H1 (cell line): ENCODE data around the gene COL20A1. TPM values are rescaled to one million over a fixed set of nuclear protein-coding genes. Genes with fewer than 3 reads are reported as not detected.

Experiments used
- CTCF ChIA-PET: fragments of 300-600 bp; sonication (Branson Sonifier 250); formaldehyde crosslinking; loops from one replicate; lab custom pipeline; 2021; ENCODE audit not compliant: partially characterized antibody; lab: Charles Lee
- POLR2A ChIA-PET: fragments of 300-600 bp; sonication (Branson Sonifier 250); formaldehyde crosslinking; loops from one replicate; lab custom pipeline; 2021; ENCODE audit warnings: inconsistent platforms; ENCODE audit not compliant: partially characterized antibody; lab: Charles Lee
- DNase-seq, 2 experiments: peaks; one replicate each; pipeline versions ENCODE4 v3.0.0 to v3.0.0-alpha.2; 2010 to 2022; ENCODE audit warnings: low spot score in 2 of 2, low read depth in 1 of 2, mixed read lengths in 1 of 2
- FAIRE-seq: peaks from 2 replicates; lab custom pipeline; 2011; peaks lifted over from hg19 to GRCh38; lab: Jason Lieb, UNC
- H2AFZ ChIP-seq: 2 replicates; pipeline ENCODE4 v1.8.1; 2012; ENCODE audit warnings: low read length, inconsistent platforms
- H2AK5ac ChIP-seq: 2 replicates; pipeline ENCODE4 v1.6.1; 2013; ENCODE audit warnings: low read depth, low read length
- H2BK120ac ChIP-seq: replicated peaks from 2 replicates; pipeline ENCODE3; 2013; ENCODE audit warnings: low read depth, low read length, inconsistent platforms
- H2BK12ac ChIP-seq: 2 replicates; pipeline ENCODE4 v1.6.1; 2013; ENCODE audit warnings: low read depth, low read length
- H2BK15ac ChIP-seq: 2 replicates; pipeline ENCODE4 v1.6.1; 2013; ENCODE audit warnings: low read length
- H2BK20ac ChIP-seq: 2 replicates; pipeline ENCODE4 v1.6.1; 2013; ENCODE audit warnings: low read length
- H2BK5ac ChIP-seq: 2 replicates; pipeline ENCODE4 v1.6.1; 2013; ENCODE audit warnings: low read depth, low read length
- H3K14ac ChIP-seq: 2 replicates; pipeline ENCODE4 v1.6.1; 2013; ENCODE audit warnings: inconsistent platforms; ENCODE audit not compliant: insufficient read length
- H3K18ac ChIP-seq: 2 replicates; pipeline ENCODE4 v1.6.1; 2013; ENCODE audit warnings: low read length; ENCODE audit errors: extremely low read depth
- H3K23ac ChIP-seq: 2 replicates; pipeline ENCODE4 v1.6.1; 2013; ENCODE audit warnings: inconsistent platforms; ENCODE audit not compliant: insufficient read length
- H3K23me2 ChIP-seq: 2 replicates; pipeline ENCODE4 v1.6.1; 2013; ENCODE audit warnings: low read depth, low read length
- H3K27ac ChIP-seq: 2 replicates; pipeline ENCODE4 v1.6.1; 2011; ENCODE audit warnings: low read depth, low read length, inconsistent platforms
- H3K27me3 ChIP-seq, 4 experiments: replicated peaks in 1 of 4; 1 replicate in 1 of 4; 2 replicates in 3 of 4; pipeline versions ENCODE4 v1.6.1 to v1.8.1; 2011 to 2013; ENCODE audit warnings: low read length in 3 of 4, mild to moderate bottlenecking in 3 of 4, inconsistent platforms in 2 of 4, mixed read lengths in 2 of 4, moderate library complexity in 1 of 4; ENCODE audit not compliant: control insufficient read depth in 3 of 4, insufficient read depth in 3 of 4; ENCODE audit errors: extremely low read depth in 1 of 4
- H3K36me3 ChIP-seq, 4 experiments: 2 replicates each; pipeline versions ENCODE4 v1.6.1 to v1.8.1; 2011 to 2013; ENCODE audit warnings: mild to moderate bottlenecking in 4 of 4, low read length in 3 of 4, moderate library complexity in 2 of 4, control low read depth in 1 of 4, inconsistent platforms in 1 of 4; ENCODE audit not compliant: insufficient read depth in 4 of 4, control insufficient read depth in 2 of 4
- H3K4ac ChIP-seq: replicated peaks from 2 replicates; pipeline ENCODE3; 2013; ENCODE audit warnings: low read length, low read depth, mixed read lengths, inconsistent platforms; ENCODE audit not compliant: insufficient read length
- H3K4me1 ChIP-seq, 4 experiments: replicated peaks in 1 of 4; 1 replicate in 1 of 4; 2 replicates in 3 of 4; pipeline versions ENCODE4 v1.6.1 to v1.8.1; 2011 to 2013; ENCODE audit warnings: low read length in 3 of 4, inconsistent platforms in 2 of 4, mixed read lengths in 1 of 4; ENCODE audit not compliant: insufficient read depth in 4 of 4, control insufficient read depth in 3 of 4
- H3K4me2 ChIP-seq, 2 experiments: 2 replicates each; pipeline versions ENCODE4 v1.6.1 to v1.8.1; 2011 to 2013; ENCODE audit warnings: low read depth in 2 of 2, low read length in 2 of 2, control low read depth in 1 of 2, inconsistent platforms in 1 of 2, mild to moderate bottlenecking in 1 of 2; ENCODE audit not compliant: insufficient read depth in 1 of 2
- H3K4me3 ChIP-seq, 4 experiments: fragments of 200-600, 300-600 bp in 1 of 4; sonication (generic), shearing (Covaris generic), sonication (Bioruptor Twin) in 1 of 4; 2 replicates each; pipeline versions ENCODE4 v1.5.1 to v1.8.1; 2011 to 2016; ENCODE audit warnings: low read length in 4 of 4, low read depth in 3 of 4, control low read depth in 2 of 4, inconsistent platforms in 2 of 4, mild to moderate bottlenecking in 2 of 4, mixed read lengths in 1 of 4, moderate library complexity in 1 of 4; ENCODE audit not compliant: insufficient read depth in 2 of 4; ENCODE audit errors: extremely low read depth in 1 of 4
- H3K56ac ChIP-seq: replicated peaks from 2 replicates; pipeline ENCODE3; 2013; ENCODE audit warnings: low read depth, mild to moderate bottlenecking, mixed read lengths, low read length, inconsistent platforms; ENCODE audit not compliant: insufficient read length
- H3K79me1 ChIP-seq: 2 replicates; pipeline ENCODE4 v1.6.1; 2013; ENCODE audit warnings: low read depth, low read length, control low read depth
- H3K79me2 ChIP-seq, 2 experiments: 2 replicates each; pipeline versions ENCODE4 v1.6.1 to v1.8.1; 2012 to 2013; ENCODE audit warnings: low read length in 2 of 2, mild to moderate bottlenecking in 2 of 2, inconsistent platforms in 1 of 2; ENCODE audit not compliant: insufficient read depth in 2 of 2, control insufficient read depth in 1 of 2
- H3K9ac ChIP-seq, 4 experiments: replicated peaks in 1 of 4; 1 replicate in 1 of 4; 2 replicates in 3 of 4; pipeline versions ENCODE4 v1.6.1 to v1.8.1; 2011 to 2013; ENCODE audit warnings: low read depth in 3 of 4, low read length in 3 of 4, control low read depth in 2 of 4, mild to moderate bottlenecking in 2 of 4, moderate library complexity in 2 of 4, inconsistent platforms in 1 of 4; ENCODE audit errors: extremely low read depth in 1 of 4
- H3K9me3 ChIP-seq, 2 experiments: 2 replicates each; pipeline versions ENCODE4 v1.6.1 to v1.8.1; 2012 to 2013; ENCODE audit warnings: mild to moderate bottlenecking in 2 of 2, moderate library complexity in 2 of 2, control low read depth in 1 of 2, inconsistent platforms in 1 of 2, low read depth in 1 of 2, low read length in 1 of 2, mixed read lengths in 1 of 2; ENCODE audit not compliant: insufficient read depth in 2 of 2
- H4K20me1 ChIP-seq, 2 experiments: replicated peaks in 1 of 2; 2 replicates each; pipeline versions ENCODE3 to v1.8.1; 2011 to 2013; ENCODE audit warnings: inconsistent platforms in 2 of 2, low read length in 2 of 2, mild to moderate bottlenecking in 1 of 2; ENCODE audit not compliant: insufficient read depth in 2 of 2, control insufficient read depth in 1 of 2
- H4K5ac ChIP-seq: 2 replicates; pipeline ENCODE4 v1.6.1; 2013; ENCODE audit warnings: low read length, low read depth, mixed read lengths, inconsistent platforms; ENCODE audit not compliant: insufficient read length
- H4K8ac ChIP-seq: 2 replicates; pipeline ENCODE4 v1.8.0; 2013; ENCODE audit warnings: mild to moderate bottlenecking, moderate library complexity, low read length, inconsistent platforms; ENCODE audit not compliant: insufficient read depth; ENCODE audit errors: extremely low read depth
- H4K91ac ChIP-seq: replicated peaks from 2 replicates; pipeline ENCODE3; 2013; ENCODE audit warnings: low read length, mixed read lengths, inconsistent platforms; ENCODE audit not compliant: insufficient read length
- EGR1 ChIP-seq: IDR thresholded peaks from 2 replicates; pipeline ENCODE4 v1.6.1; 2011; ENCODE audit warnings: low read depth, low read length, borderline replicate concordance
- FOSL1 ChIP-seq: IDR thresholded peaks from 2 replicates; pipeline ENCODE4 v1.6.1; 2011; ENCODE audit warnings: mild to moderate bottlenecking, low read depth, low read length, moderate library complexity; ENCODE audit not compliant: insufficient read depth
- HDAC2 ChIP-seq, 2 experiments: fragments of 300-600 bp in 1 of 2; sonication (generic) in 1 of 2; IDR thresholded peaks; 2 replicates each; pipeline ENCODE4 v1.6.1; 2011 to 2012; ENCODE audit warnings: low read depth in 2 of 2, low read length in 2 of 2, mild to moderate bottlenecking in 2 of 2, moderate library complexity in 2 of 2, borderline replicate concordance in 1 of 2, inconsistent platforms in 1 of 2
- SIN3A ChIP-seq, 2 experiments: IDR thresholded peaks in 1 of 2; conservative IDR thresholded peaks in 1 of 2; 2 replicates each; pipeline ENCODE4 v1.6.1; 2011 to 2012; ENCODE audit warnings: low read length in 2 of 2, improper control_type of control experiment in 1 of 2, low read depth in 1 of 2, mild to moderate bottlenecking in 1 of 2
- WGBS, 2 experiments: shearing (Covaris generic) in 1 of 2; methylation state at CpG; one replicate each; pipeline versions ENCODE4 v1.1.6 to v1.1.7; 2013 to 2015; ENCODE audit warnings: low lambda C conversion rate in 2 of 2, mixed read lengths in 2 of 2, inconsistent platforms in 1 of 2, low coverage in 1 of 2, missing lambda C conversion rate in 1 of 2; ENCODE audit not compliant: insufficient replicate concordance in 2 of 2, insufficient coverage in 1 of 2, insufficient read length in 1 of 2; ENCODE audit errors: extremely low coverage in 1 of 2, missing lambda C conversion rate in 1 of 2; 5-methylcytosine and 5-hydroxymethylcytosine counted together
- polyA plus RNA-seq, 7 experiments: library from polyadenylated mRNA; depleted of rRNA in 3 of 7; stranded (reverse) in 5 of 7; unstranded in 2 of 7; fragments of >200 nt in 5 of 7; fragments of 200-250 nt in 2 of 7; gene quantifications; 1 replicate in 5 of 7; 2 replicates in 1 of 7; 4 replicates in 1 of 7; pipeline versions ENCODE4 v1.2.1 to v1.2.3, GENCODE V29; 2011 to 2013; ENCODE audit warnings: missing spikeins in 2 of 7, mixed read lengths in 2 of 7
- total RNA-seq: library from RNA; stranded (reverse); fragmentation: NEBNext Ultra II Directional; extraction: Animal tissue kit (Norgen Biotek cat#: 25700); gene quantifications from 2 replicates; pipeline ENCODE4 v1.2.1, GENCODE V29; 2021

COL20A1 gene
- total and polyA plus RNA-seq, 2 of the 8 experiments (the other 6 are each of a cell fraction or from before 2014, with no cell fraction given) = 0.19 to 0.21 TPM

DNA sequence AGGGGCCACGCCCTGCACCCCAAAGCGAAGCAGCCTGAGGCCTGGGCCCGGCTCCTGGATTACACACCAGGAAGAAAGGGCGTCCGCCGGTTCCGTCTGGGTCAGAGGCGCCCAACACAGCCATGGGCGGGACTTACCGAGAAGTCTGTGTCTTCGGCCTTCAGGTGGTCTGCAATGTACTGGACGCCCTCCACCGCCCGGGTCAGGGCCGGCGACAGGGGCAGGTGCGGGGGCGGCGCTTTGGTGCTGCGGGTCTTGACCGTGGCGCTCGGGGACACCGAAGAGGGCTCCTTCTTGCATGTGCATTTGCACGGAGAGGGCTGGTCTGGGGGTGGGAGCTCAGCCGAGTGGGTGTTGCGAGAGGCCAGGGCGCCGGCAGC, 56.5 kb downstream of the COL20A1 start:
- CTCF ChIA-PET = interaction anchor here (0.9 to 5.0 kb wide), 2 partner anchors 30 to 40 kb away, joined by 5 to 33 read pairs; no protein-coding TSS in a partner anchor
- no peak overlapping the region for H3K14ac ChIP-seq
- no peak overlapping the region for H3K23ac ChIP-seq
- no peak overlapping the region for H2AK5ac ChIP-seq
- POLR2A ChIA-PET = interaction anchor here (0.6 kb wide), 1 partner anchor 69 kb away, joined by 3 read pairs; no protein-coding TSS in a partner anchor
- H2BK20ac ChIP-seq = no peak overlapping the region
- no peak for FAIRE-seq
- H2AFZ ChIP-seq = no peak overlapping the region
- no peak overlapping the region for H3K18ac ChIP-seq
- H2BK5ac ChIP-seq = no peak overlapping the region
- H2BK120ac ChIP-seq = no peak overlapping the region
- no peak overlapping the region for H3K27ac ChIP-seq
- no peak overlapping the region for H2BK12ac ChIP-seq
- peaks cover 0 to 2% of the 10 kb centered on the region in 2 experiments for H4K20me1 ChIP-seq
- H3K4me1 ChIP-seq = peaks cover 0 to 11% (median 8%) of the 10 kb centered on the region in 4 experiments; a peak in 5 of 7 replicates
- H3K4ac ChIP-seq = no peak overlapping the region
- no peaks in the 10 kb centered on the region for H3K27me3 ChIP-seq
- H4K91ac ChIP-seq = no peak overlapping the region
- no peak overlapping the region for H3K4me2 ChIP-seq
- H3K9me3 ChIP-seq = peaks cover 0 to 8% of the 10 kb centered on the region in 2 experiments; a peak in 2 of 4 replicates
- H3K56ac ChIP-seq = no peak overlapping the region
- no peaks in the 10 kb centered on the region for H3K79me1 ChIP-seq
- H3K23me2 ChIP-seq = no peaks in the 10 kb centered on the region
- no peaks in the 10 kb centered on the region for H3K79me2 ChIP-seq
- no peaks in the 10 kb centered on the region for H3K36me3 ChIP-seq
- TF ChIP-seq EGR1 (no peak), SIN3A (conservative IDR thresholded peaks at IDR 0.05 in 1 of 2, IDR thresholded peaks at IDR 0.05 in 1 of 2; ENCODE audit: low read depth in 1 of 2, low read length in 2 of 2) (no peak), HDAC2 (IDR thresholded peaks at IDR 0.05; ENCODE audit: borderline replicate concordance in 1 of 2, low read depth in 2 of 2, low read length in 2 of 2) (no peak), FOSL1 (no peak)
- no peak overlapping the region for H2BK15ac ChIP-seq
- no peak overlapping the region for H4K8ac ChIP-seq
- DNase-seq = no peak
- no peak overlapping the region for H3K9ac ChIP-seq
- no peak overlapping the region for H3K4me3 ChIP-seq
- H4K5ac ChIP-seq = no peak overlapping the region
- WGBS, 2 experiments = 82% methylated on average over 26 of the region's 29 CpGs; no CpG with 5 or more reads in 1 of the 2 experiments
